Measurements from ENCODE around the gene KAZALD1.

- no peak for TF ChIP-seq CTCF (IDR thresholded peaks at IDR 0.05 in 2 of 3, conservative IDR thresholded peaks at IDR 0.05 in 1 of 3; ENCODE audit: borderline replicate concordance in 1 of 3, insufficient read depth in 1 of 3, low read depth in 2 of 3, low read length in 2 of 3)
- no peak for TF ChIP-seq ZBTB33 (IDR thresholded peaks at IDR 0.05; ENCODE audit: extremely low read depth, insufficient replicate concordance, low read length)
- TF ChIP-seq POLR2A (IDR thresholded peaks at IDR 0.05; ENCODE audit: borderline replicate concordance, extremely low read depth, insufficient read depth, insufficient read length), result no peak
- TF ChIP-seq ZFX (IDR thresholded peaks at IDR 0.05), result no peak
- TF ChIP-seq EGR1 (IDR thresholded peaks at IDR 0.05; ENCODE audit: low read depth), result no peak
- no peak for TF ChIP-seq TCF7L2 (IDR thresholded peaks at IDR 0.05; ENCODE audit: borderline replicate concordance, extremely low read depth, insufficient read depth, insufficient read length)
- TF ChIP-seq SIN3A (IDR thresholded peaks at IDR 0.05; ENCODE audit: low read depth), result no peak
Measured at GRCh38 chr10:101054876-101055275, 6.9 kb upstream of the KAZALD1 start.

All from HCT116 (cell line).